Transverse colon (tissue), 4 donors: ENCODE measurements around the gene AFM. TPM values are rescaled to one million over a fixed set of nuclear protein-coding genes. Genes with fewer than 3 reads are reported as not detected.

ENCODE experiments used
- DNase-seq: peaks from one replicate; pipeline ENCODE4 v3.0.0-alpha.2; 2019
- H3K27ac ChIP-seq, 4 donors: fragments of 200-600 bp; sonication (generic); 2 replicates each; pipeline ENCODE4 v1.5.1; 2016 to 2018; ENCODE audit warnings: inconsistent platforms in 4 of 4
- H3K27me3 ChIP-seq: fragments of 200-600 bp; sonication (generic); 2 replicates; pipeline ENCODE4 v1.5.1; 2017; ENCODE audit warnings: inconsistent platforms
- H3K36me3 ChIP-seq, 4 donors: fragments of 200-600 bp; sonication (generic); 2 replicates each; pipeline ENCODE4 v1.5.1; 2017 to 2019; ENCODE audit warnings: inconsistent platforms in 4 of 4
- H3K4me1 ChIP-seq, 4 donors: fragments of 200-600 bp; sonication (generic); 2 replicates each; pipeline ENCODE4 v1.5.1; 2017 to 2020; ENCODE audit warnings: inconsistent platforms in 4 of 4
- H3K4me3 ChIP-seq, 4 donors: fragments of 200-600 bp; sonication (generic); 1 replicate in 1 of 4; 2 replicates in 3 of 4; pipeline versions ENCODE4 v1.5.1 to v1.6.1; 2017 to 2019; ENCODE audit warnings: inconsistent platforms in 4 of 4
- H3K9me3 ChIP-seq, 2 donors: fragments of 200-600 bp; sonication (generic); 2 replicates each; pipeline ENCODE4 v1.5.1; 2017 to 2019; ENCODE audit warnings: inconsistent platforms in 2 of 2
- EP300 ChIP-seq: sonication (generic); formaldehyde crosslinking; IDR thresholded peaks from one replicate; pipeline ENCODE4 v1.6.1; 2017; ENCODE audit warnings: antibody characterized with exemption, low read depth
- POLR2A ChIP-seq: fragments of 450-650 bp; IDR thresholded peaks from one replicate; pipeline ENCODE4 v1.6.1; 2016; ENCODE audit warnings: antibody characterized with exemption, mild to moderate bottlenecking, moderate library complexity
- POLR2AphosphoS5 ChIP-seq, 3 donors: sonication (generic); formaldehyde crosslinking; IDR thresholded peaks; one replicate each; pipeline ENCODE4 v1.6.1; 2016; ENCODE audit warnings: antibody characterized with exemption in 3 of 3
- WGBS, 2 donors: methylation state at CpG; one replicate each; pipeline ENCODE4 v1.1.5; 2018; ENCODE audit warnings: low coverage in 1 of 2; 5-methylcytosine and 5-hydroxymethylcytosine counted together
- in situ Hi-C, 4 donors: fragments of 200-750 bp; cut with MboI; loops; one replicate each; pipeline versions ENCODE4 v1.15.0 to v1.15.1; 2017; ENCODE audit warnings: low sequenced_read_pairs in 3 of 4, low pct_ligation_motif_present in 1 of 4, low pct_unique_long_range_greater_than_20kb in 1 of 4
- intact Hi-C: fragments of 100-400 bp; cut with DNase I; formaldehyde crosslinking; loops from one replicate; pipeline ENCODE4 v1.15.1; 2023; ENCODE audit warnings: low total_unique reads
- total RNA-seq, 4 donors: library from RNA; depleted of rRNA; stranded (reverse); fragments of >200 nt; gene quantifications; one replicate each; pipeline ENCODE4 v1.1.0, GENCODE V29; 2016
- TF ChIP-seq, protein P1 (sequence below), 5 experiments: fragments of 200-600 bp in 3 of 5; fragments of 450-650 bp in 2 of 5; sonication (generic) in 3 of 5; IDR thresholded peaks; 1 replicate in 2 of 5; 2 replicates in 3 of 5; pipeline ENCODE4 v1.5.1; 2016 to 2017; ENCODE audit warnings: antibody characterized with exemption in 5 of 5, inconsistent platforms in 3 of 5, mild to moderate bottlenecking in 2 of 5, moderate library complexity in 1 of 5

The AFM gene
- total RNA-seq, 4 donors from 2014 or later, result not detected

DNA sequence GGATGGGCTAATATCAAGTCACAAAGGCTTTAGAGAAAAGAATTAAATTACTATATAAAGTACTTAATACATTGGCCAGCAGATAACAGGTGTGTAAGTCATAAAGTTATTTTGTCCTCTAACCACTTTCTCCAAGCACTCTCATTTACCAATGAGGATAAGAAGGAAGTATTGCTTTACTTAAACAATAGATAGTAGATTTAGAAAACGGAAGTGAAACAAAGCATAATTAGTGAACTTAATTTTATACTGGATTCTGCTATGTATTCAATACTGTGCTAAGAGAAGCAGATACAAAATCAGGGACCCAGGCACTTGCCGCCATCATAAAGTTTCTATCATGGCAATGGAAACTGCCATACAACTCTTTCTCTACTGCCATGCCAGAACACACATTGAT lies 24.0 kb downstream of the AFM start:
- in situ Hi-C loops, result no loop called here
- Histone ChIP-seq H3K36me3 (no peaks in the 10 kb centered on the region), H3K4me1 (peaks cover 0 to 16% (median 7%) of the 10 kb centered on the region in 4 donors), H3K4me3 (no peak overlapping the region), H3K9me3 (no peaks in the 10 kb centered on the region), H3K27me3 (no peaks in the 10 kb centered on the region), H3K27ac (no peak overlapping the region)
- intact Hi-C loops, result no loop called here
- no peak for TF ChIP-seq EP300
- TF ChIP-seq, protein P1, sequence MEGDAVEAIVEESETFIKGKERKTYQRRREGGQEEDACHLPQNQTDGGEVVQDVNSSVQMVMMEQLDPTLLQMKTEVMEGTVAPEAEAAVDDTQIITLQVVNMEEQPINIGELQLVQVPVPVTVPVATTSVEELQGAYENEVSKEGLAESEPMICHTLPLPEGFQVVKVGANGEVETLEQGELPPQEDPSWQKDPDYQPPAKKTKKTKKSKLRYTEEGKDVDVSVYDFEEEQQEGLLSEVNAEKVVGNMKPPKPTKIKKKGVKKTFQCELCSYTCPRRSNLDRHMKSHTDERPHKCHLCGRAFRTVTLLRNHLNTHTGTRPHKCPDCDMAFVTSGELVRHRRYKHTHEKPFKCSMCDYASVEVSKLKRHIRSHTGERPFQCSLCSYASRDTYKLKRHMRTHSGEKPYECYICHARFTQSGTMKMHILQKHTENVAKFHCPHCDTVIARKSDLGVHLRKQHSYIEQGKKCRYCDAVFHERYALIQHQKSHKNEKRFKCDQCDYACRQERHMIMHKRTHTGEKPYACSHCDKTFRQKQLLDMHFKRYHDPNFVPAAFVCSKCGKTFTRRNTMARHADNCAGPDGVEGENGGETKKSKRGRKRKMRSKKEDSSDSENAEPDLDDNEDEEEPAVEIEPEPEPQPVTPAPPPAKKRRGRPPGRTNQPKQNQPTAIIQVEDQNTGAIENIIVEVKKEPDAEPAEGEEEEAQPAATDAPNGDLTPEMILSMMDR (IDR thresholded peaks at IDR 0.05), result no peak
- TF ChIP-seq POLR2AphosphoS5 (IDR thresholded peaks at IDR 0.05), result no peak
- no peak for TF ChIP-seq POLR2A
- no peak for DNase-seq
- WGBS, 2 donors, result 77 to 87% methylated on average over 2 of the region's 2 CpGs

DNA sequence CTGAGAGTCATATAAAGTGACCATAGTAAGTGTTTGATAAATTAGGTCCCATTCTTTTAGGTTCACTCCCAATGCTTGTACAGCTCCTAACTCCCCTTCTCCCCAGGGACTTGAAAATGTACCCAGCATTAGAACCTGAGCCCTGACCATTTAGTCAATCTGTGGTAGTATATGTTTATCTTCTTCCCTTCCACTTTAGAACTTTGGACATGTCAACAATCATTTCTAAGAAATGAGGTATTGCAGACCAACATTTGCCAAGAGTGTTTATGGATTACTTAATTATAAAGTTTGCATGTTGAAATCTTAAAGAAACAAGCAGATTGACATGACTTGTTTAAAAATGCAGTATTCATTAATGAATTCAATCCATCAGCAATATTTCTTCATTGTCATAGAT lies 26.0 kb downstream of the AFM start:
- DNase-seq, result no peak
- H3K27me3 ChIP-seq, result no peaks in the 10 kb centered on the region
- no peaks in the 10 kb centered on the region for H3K9me3 ChIP-seq
- peaks cover 0 to 10% (median 5%) of the 10 kb centered on the region in 4 donors for H3K4me1 ChIP-seq
- no peak overlapping the region for H3K4me3 ChIP-seq
- H3K27ac ChIP-seq, result no peak overlapping the region
- in situ Hi-C loops, result no loop called here
- TF ChIP-seq POLR2AphosphoS5 (IDR thresholded peaks at IDR 0.05) (no peak), EP300 (no peak), POLR2A (no peak)
- TF ChIP-seq, protein P1 (IDR thresholded peaks at IDR 0.05), result no peak
- intact Hi-C loops, result no loop called here
- no peaks in the 10 kb centered on the region for H3K36me3 ChIP-seq

DNA sequence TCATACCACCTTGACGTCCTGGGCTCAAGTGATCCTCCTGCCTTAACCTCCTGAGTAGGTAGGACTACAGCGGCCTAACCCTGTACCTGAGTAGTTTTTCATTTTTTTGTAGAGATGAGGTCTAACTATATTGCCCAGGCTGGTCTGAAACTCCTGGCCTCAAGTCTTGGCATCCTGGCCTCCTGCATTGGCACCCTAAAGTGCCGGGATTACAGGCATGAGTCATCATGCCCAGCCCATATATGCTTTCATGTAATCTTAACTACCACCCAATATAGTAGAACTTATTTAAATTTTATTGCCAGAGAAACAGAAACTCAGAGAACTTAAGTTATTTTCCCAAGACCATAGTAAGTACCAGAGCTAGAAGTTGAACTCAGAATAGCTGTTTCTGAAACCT lies 27.1 kb downstream of the AFM start:
- no peaks in the 10 kb centered on the region for H3K27me3 ChIP-seq
- in situ Hi-C loops (no loop called here), intact Hi-C loops (no loop called here)
- H3K27ac ChIP-seq, result no peak overlapping the region
- DNase-seq, result peak; percentile 50
- no peaks in the 10 kb centered on the region for H3K9me3 ChIP-seq
- TF ChIP-seq EP300, result no peak
- TF ChIP-seq, protein P1 (IDR thresholded peaks at IDR 0.05), result no peak
- no peak for TF ChIP-seq POLR2A
- no peak for TF ChIP-seq POLR2AphosphoS5 (IDR thresholded peaks at IDR 0.05)
- H3K4me1 ChIP-seq, result peaks cover 0 to 10% (median 5%) of the 10 kb centered on the region in 4 donors
- H3K4me3 ChIP-seq, result no peak overlapping the region
- H3K36me3 ChIP-seq, result no peaks in the 10 kb centered on the region
- whole genome bisulfite sequencing, 2 donors, result 65 to 80% methylated on average over 1 to 3 of the region's 3 CpGs

DNA sequence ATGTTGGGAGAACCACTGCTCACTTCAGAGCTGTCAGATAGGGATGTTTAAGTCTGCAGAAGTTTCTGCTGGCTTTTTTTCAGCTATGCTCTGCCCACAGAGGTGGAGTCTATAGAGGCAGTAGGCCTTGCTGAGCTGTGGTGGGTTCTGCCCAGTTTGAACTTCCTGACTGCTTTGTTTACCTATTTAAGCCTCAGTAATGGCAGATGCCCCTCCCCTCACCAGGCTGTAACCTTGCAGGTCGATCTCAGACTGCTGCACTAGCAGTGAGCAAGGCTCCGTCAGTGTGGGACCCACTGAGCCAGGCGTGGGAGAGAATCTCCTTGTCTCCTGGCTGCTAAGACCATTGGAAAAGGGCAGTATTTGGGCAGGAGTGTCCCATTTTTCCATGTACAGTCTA lies 36.8 kb downstream of the AFM start:
- intact Hi-C loops, result no loop called here
- in situ Hi-C loops, result no loop called here
- no peak overlapping the region for H3K4me3 ChIP-seq
- H3K27me3 ChIP-seq, result no peaks in the 10 kb centered on the region
- 83% methylated on average over 3 of the region's 3 CpGs; no CpG with 5 or more reads in 1 of the 2 donors for WGBS, 2 donors
- H3K9me3 ChIP-seq, result no peaks in the 10 kb centered on the region
- DNase-seq, result no peak
- TF ChIP-seq, protein P1 (IDR thresholded peaks at IDR 0.05), result no peak
- TF ChIP-seq POLR2A (no peak), EP300 (no peak), POLR2AphosphoS5 (IDR thresholded peaks at IDR 0.05) (no peak)
- no peaks in the 10 kb centered on the region for H3K4me1 ChIP-seq
- no peaks in the 10 kb centered on the region for H3K36me3 ChIP-seq
- H3K27ac ChIP-seq, result no peak overlapping the region
